Measurements from ENCODE around the gene NGF.

DNA sequence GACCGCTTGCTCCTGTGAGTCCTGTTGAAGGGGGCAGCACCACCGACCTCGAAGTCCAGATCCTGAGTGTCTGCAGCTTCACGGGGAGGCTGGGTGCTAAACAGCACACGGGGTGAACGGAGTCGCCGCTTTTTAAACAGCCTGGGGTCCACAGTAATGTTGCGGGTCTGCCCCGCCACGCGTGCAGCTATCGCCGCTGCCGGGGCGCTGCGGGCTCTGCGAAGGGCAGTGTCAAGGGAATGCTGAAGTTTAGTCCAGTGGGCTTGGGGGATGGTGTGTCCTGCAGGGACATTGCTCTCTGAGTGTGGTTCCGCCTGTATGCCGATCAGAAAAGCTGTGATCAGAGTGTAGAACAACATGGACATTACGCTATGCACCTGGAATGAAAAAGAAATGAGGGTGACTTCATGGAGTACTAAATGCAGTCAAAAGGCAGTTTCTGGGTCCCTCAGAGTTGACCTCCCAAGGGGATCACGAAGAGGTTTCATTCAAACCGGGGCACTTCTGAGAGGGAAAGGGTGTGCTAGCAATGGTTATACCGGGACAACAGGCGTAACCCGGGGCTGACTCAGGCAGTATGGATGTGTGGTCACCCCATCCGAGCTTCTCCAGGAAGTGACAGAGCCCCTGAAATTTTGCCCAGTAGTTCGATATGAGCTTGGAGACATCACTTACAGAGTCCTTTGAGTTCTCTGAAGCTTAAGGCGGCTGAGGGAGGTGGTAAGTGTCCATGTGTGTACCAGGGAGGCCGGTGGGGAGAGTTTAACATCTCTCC lies 51.4 kb downstream of the NGF start:
- TF ChIP-seq, protein P1, sequence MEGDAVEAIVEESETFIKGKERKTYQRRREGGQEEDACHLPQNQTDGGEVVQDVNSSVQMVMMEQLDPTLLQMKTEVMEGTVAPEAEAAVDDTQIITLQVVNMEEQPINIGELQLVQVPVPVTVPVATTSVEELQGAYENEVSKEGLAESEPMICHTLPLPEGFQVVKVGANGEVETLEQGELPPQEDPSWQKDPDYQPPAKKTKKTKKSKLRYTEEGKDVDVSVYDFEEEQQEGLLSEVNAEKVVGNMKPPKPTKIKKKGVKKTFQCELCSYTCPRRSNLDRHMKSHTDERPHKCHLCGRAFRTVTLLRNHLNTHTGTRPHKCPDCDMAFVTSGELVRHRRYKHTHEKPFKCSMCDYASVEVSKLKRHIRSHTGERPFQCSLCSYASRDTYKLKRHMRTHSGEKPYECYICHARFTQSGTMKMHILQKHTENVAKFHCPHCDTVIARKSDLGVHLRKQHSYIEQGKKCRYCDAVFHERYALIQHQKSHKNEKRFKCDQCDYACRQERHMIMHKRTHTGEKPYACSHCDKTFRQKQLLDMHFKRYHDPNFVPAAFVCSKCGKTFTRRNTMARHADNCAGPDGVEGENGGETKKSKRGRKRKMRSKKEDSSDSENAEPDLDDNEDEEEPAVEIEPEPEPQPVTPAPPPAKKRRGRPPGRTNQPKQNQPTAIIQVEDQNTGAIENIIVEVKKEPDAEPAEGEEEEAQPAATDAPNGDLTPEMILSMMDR (conservative IDR thresholded peaks at IDR 0.05): no peak
- no peak for TF ChIP-seq ZFX (IDR thresholded peaks at IDR 0.05)
